ENCODE data around the gene CCIN. TPM values are rescaled to one million over a fixed set of nuclear protein-coding genes. Genes with fewer than 3 reads are reported as not detected.

The CCIN gene
- total and polyA plus RNA-seq, 2 experiments from 2014 or later: 1.4 to 2.8 TPM

DNA sequence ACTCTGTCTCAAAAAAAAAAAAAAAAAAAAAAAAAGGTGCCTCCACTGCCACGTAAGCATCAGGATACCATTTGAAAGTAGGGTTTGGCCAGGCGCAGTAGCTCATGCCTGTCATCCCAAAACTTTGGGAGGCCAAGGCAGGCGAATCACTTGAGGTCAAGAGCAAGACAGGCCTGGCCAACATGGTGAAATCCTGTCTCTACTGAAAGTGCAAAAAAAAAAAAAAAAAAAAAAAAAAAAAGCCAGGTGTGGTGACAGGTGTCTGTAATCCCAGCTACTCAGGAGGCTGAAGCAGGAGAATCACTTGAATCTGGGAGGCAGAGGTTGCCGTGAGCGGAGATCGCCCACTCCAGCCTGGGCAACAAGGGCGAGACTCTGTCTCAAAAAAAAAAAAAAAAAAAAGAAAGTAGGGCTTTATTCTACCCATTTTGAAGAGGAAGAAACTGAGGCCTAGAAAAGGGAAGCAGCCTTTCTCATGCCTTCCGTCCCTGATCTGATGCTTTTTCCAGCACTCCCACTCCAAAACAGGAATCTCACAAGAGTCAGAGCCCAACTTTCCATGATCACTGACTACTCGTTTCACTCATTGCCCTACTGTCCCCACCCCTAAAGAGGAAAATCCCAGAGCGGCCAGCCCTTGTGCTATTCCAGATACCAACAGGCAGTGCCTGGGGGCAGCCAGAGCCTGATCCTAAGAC, 16.3 kb upstream of the CCIN start:
- Histone ChIP-seq H3K4me1 (ENCODE audit: insufficient read depth) (peaks cover 53% of the 10 kb centered on the region), H3K27ac (peak overlapping the region; percentile 94; the same call in 1 of the 2 replicates), H3F3A (ENCODE audit: insufficient read depth) (peaks cover 41% of the 10 kb centered on the region), H3K4me2 (ENCODE audit: unreplicated experiment) (no peak overlapping the region), H3K36me3 (ENCODE audit: low read depth) (no peaks in the 10 kb centered on the region), H3K9me3 (ENCODE audit: low read depth) (no peaks in the 10 kb centered on the region), H2AFZ (no peak overlapping the region), H3K79me2 (ENCODE audit: insufficient read depth) (no peaks in the 10 kb centered on the region), H3K9me2 (ENCODE audit: insufficient read depth) (no peaks in the 10 kb centered on the region), H4K20me1 (ENCODE audit: insufficient read depth) (no peaks in the 10 kb centered on the region), H3K4me3 (no peak overlapping the region), H3K27me3 (replicated peaks; ENCODE audit: insufficient read depth) (no peaks in the 10 kb centered on the region), H3K9ac (no peak overlapping the region)
- no peak for DNase-seq
- in situ Hi-C loops (cut with MboI): no loop called here
- TF ChIP-seq EZH2 (IDR thresholded peaks at IDR 0.05; ENCODE audit: insufficient read depth, poor library complexity, severe bottlenecking) (no peak), EZH2phosphoT487 (IDR thresholded peaks at IDR 0.05; ENCODE audit: insufficient read depth, low read depth) (no peak)
- WGBS, 2 experiments (ENCODE audit: low coverage in 1 of 2, low lambda C conversion rate in 2 of 2, missing lambda C conversion rate in 2 of 2): 91 to 93% methylated on average over 10 of the region's 10 CpGs

DNA sequence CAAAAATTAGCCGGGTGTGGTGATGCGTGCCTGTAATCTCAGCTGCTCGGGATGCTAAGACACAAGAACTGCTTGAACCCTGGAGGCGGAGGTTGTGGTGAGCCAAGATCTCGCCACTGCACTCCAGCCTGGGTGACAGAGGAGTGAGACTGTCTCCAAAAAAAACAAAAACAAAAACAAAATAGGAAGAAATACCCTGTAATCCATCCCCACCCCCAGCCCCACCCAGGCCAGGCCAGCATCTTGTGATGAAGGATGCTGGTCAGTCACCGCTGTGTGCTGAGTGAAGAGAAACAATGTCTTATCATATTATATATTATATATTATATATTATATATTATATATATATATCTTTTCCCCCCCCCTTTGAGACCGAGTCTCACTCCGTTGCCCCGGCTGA, 15.4 kb upstream of the CCIN start:
- H4K20me1 ChIP-seq (ENCODE audit: insufficient read depth): no peaks in the 10 kb centered on the region
- in situ Hi-C loops (cut with MboI): no loop called here
- no peaks in the 10 kb centered on the region for H3K9me2 ChIP-seq (ENCODE audit: insufficient read depth)
- H3K27ac ChIP-seq: peak overlapping the region; percentile 94
- no peaks in the 10 kb centered on the region for H3K27me3 ChIP-seq (replicated peaks; ENCODE audit: insufficient read depth)
- 64 to 66% methylated on average over 9 of the region's 9 CpGs for WGBS, 2 experiments (ENCODE audit: low coverage in 1 of 2, low lambda C conversion rate in 2 of 2, missing lambda C conversion rate in 2 of 2)
- H3K79me2 ChIP-seq (ENCODE audit: insufficient read depth): no peaks in the 10 kb centered on the region
- H3K4me3 ChIP-seq: no peak overlapping the region
- no peak overlapping the region for H2AFZ ChIP-seq
- peak overlapping the region; percentile 80 for H3K9ac ChIP-seq
- H3F3A ChIP-seq (ENCODE audit: insufficient read depth): peaks cover 46% of the 10 kb centered on the region
- no peak for TF ChIP-seq EZH2 (IDR thresholded peaks at IDR 0.05; ENCODE audit: insufficient read depth, poor library complexity, severe bottlenecking)
- TF ChIP-seq EZH2phosphoT487 (IDR thresholded peaks at IDR 0.05; ENCODE audit: insufficient read depth, low read depth): no peak
- peaks cover 55% of the 10 kb centered on the region for H3K4me1 ChIP-seq (ENCODE audit: insufficient read depth)
- no peak for DNase-seq
- peak overlapping the region; percentile 33 for H3K4me2 ChIP-seq (ENCODE audit: unreplicated experiment)
- no peaks in the 10 kb centered on the region for H3K9me3 ChIP-seq (ENCODE audit: low read depth)
- H3K36me3 ChIP-seq (ENCODE audit: low read depth): no peaks in the 10 kb centered on the region

DNA sequence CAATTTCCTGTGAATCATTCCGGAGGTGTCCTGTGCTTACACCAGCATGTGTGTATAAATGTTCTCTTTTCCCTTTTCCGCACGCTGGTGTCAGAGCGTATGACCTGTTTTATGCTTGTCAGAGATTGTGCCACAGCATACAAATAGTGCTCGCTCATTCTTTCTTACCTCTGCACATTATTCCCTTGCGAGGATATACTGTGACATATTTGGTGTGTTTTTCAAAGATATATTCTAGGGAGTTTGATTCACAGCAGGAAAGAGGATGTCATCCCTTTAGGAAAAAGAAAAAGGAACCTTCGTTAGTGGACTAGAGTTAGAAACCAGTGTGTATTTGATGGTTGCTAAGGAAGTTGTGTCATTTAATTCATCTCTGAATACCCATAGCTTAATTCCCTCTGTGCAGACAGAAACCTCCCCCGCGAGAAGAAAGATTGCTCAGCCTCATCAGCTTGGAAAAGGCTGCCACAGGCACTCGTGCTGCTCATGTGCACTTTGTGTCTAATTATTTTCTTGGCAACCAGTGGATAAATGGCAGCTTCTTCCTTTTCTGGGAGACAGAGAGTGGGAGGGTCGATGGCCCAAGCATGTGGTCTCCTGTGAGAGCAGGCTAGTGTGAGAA, 14.7 kb upstream of the CCIN start:
- H3K9me2 ChIP-seq (ENCODE audit: insufficient read depth): no peaks in the 10 kb centered on the region
- DNase-seq: peak; percentile 91
- peaks cover 48% of the 10 kb centered on the region for H3F3A ChIP-seq (ENCODE audit: insufficient read depth)
- no peaks in the 10 kb centered on the region for H4K20me1 ChIP-seq (ENCODE audit: insufficient read depth)
- in situ Hi-C loops (cut with MboI): no loop called here
- no peaks in the 10 kb centered on the region for H3K27me3 ChIP-seq (replicated peaks; ENCODE audit: insufficient read depth)
- peak overlapping the region; percentile 74 for H2AFZ ChIP-seq
- peak overlapping the region; percentile 33 for H3K4me2 ChIP-seq (ENCODE audit: unreplicated experiment)
- H3K9me3 ChIP-seq (ENCODE audit: low read depth): no peaks in the 10 kb centered on the region
- H3K4me1 ChIP-seq (ENCODE audit: insufficient read depth): peaks cover 55% of the 10 kb centered on the region
- H3K79me2 ChIP-seq (ENCODE audit: insufficient read depth): no peaks in the 10 kb centered on the region
- no peaks in the 10 kb centered on the region for H3K36me3 ChIP-seq (ENCODE audit: low read depth)
- peak overlapping the region; percentile 34 for H3K4me3 ChIP-seq
- peak overlapping the region; percentile 94 for H3K27ac ChIP-seq
- 4% methylated on average over 11 of the region's 11 CpGs for WGBS, 2 experiments (ENCODE audit: low coverage in 1 of 2, low lambda C conversion rate in 2 of 2, missing lambda C conversion rate in 2 of 2)
- TF ChIP-seq EZH2 (IDR thresholded peaks at IDR 0.05; ENCODE audit: insufficient read depth, poor library complexity, severe bottlenecking) (no peak), EZH2phosphoT487 (IDR thresholded peaks at IDR 0.05; ENCODE audit: insufficient read depth, low read depth) (no peak)
- H3K9ac ChIP-seq: peak overlapping the region; percentile 80

DNA sequence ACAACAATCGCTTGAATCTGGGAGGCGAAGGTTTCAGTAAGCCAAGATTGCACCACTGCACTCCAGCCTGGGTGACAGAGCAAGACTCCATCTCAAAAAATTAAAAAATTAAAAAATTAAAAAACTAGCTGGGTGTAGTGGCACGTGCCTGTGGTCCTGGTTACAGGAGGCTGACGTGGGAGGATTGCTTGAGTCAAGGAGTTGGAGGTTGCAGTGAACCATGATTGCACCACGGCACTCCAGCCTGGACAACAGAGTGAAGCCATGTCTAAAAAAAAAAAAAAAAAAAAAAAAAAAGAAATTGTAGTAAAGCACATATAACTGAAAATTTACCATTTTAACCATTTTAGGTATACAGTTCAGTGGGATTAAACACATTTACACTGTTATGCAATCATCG, 13.1 kb upstream of the CCIN start:
- TF ChIP-seq EZH2phosphoT487 (IDR thresholded peaks at IDR 0.05; ENCODE audit: insufficient read depth, low read depth) (no peak), EZH2 (IDR thresholded peaks at IDR 0.05; ENCODE audit: insufficient read depth, poor library complexity, severe bottlenecking) (no peak)
- Histone ChIP-seq H3K36me3 (ENCODE audit: low read depth) (no peaks in the 10 kb centered on the region), H3K4me1 (ENCODE audit: insufficient read depth) (peaks cover 48% of the 10 kb centered on the region), H2AFZ (no peak overlapping the region), H3K79me2 (ENCODE audit: insufficient read depth) (no peaks in the 10 kb centered on the region), H3K27me3 (replicated peaks; ENCODE audit: insufficient read depth) (no peaks in the 10 kb centered on the region), H4K20me1 (ENCODE audit: insufficient read depth) (no peaks in the 10 kb centered on the region), H3F3A (ENCODE audit: insufficient read depth) (peaks cover 49% of the 10 kb centered on the region), H3K27ac (no peak overlapping the region), H3K9ac (no peak overlapping the region), H3K4me2 (ENCODE audit: unreplicated experiment) (no peak overlapping the region), H3K9me2 (ENCODE audit: insufficient read depth) (no peaks in the 10 kb centered on the region), H3K4me3 (no peak overlapping the region), H3K9me3 (ENCODE audit: low read depth) (no peaks in the 10 kb centered on the region)
- in situ Hi-C loops (cut with MboI): no loop called here
- DNase-seq: no peak
- 97 to 99% methylated on average over 6 of the region's 6 CpGs for WGBS, 2 experiments (ENCODE audit: low coverage in 1 of 2, low lambda C conversion rate in 2 of 2, missing lambda C conversion rate in 2 of 2)

Data from GM23248 (cell line).